ENCODE results near the gene TSGA10IP.

The TSGA10IP gene

DNA sequence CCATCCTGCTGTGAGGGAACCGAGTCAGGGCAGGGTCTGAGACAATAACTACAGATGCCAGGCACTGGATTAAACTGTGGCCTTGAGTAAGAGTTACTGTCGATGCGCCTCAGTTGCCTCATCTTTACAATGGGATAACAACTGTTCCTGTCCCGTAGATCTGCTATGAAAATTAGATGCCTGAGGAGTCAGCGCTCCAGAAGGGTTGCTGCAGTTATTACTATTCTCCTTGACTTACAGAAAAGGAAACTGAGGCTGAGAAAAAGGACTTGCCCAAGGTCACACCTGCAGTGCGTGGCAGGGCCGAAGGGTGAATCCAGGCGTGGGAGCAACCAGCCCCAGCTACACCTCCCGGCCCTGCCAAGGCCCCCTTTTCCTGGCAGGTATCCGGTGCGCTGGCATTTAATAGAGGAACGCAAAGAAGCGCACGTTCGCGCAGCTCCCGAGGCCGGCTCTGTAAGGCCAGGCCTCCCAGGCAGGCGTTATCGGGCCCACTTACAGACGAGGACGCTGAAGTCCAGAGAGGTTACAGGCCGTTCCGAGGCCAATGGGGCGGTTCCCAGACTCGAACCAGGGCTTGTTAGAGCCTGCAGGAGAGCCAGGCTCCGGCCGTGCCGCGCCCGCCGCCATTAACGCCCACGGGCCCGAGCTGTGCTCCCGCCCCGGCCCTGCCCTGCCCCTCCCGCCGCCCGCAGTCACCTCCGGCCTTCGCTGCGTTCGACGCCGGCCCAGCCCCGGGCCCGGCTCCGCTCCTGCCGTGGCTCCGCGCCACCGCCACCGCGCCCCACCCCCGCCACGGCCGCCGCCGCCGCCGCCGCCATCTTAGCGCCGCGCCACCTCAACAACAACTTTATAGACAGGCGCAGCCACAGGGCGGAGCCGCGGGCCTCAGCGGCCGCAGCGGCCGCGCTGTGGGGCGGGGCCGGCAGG lies 26.8 kb upstream of the TSGA10IP start, which contains the start of gene C11orf68:
TSS of gene C11orf68 (minus strand) at position 852 of the 930 bp plus-strand sequence. CDS start at position 821, 31 bp downstream.
- peak in 1 of 6 experiments; percentile 43 for DNase-seq

DNA sequence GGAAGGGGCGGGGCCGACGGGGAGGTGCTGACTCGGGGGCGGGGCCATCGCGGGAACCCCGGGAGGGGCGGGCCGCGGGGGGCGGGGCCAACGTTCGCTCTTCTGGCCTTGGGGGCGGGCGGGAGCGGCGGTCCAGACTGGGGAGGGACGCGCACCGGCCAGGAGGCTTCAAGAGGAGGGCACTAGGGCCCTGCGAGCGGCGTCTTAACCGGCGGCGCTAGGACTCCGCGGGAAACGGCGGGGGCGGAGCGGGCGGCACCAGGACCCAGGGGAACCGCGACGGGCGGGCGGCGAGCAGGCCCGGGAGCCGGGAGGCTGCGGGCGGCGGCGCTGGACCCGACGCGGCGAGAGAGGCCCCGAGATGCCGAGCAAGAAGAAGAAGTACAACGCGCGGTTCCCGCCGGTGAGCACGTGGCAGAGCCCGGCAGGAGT lies 26.1 kb upstream of the TSGA10IP start, which contains the start of gene DRAP1:
TSS of gene DRAP1 (plus strand) at position 286 of the 432 bp plus-strand sequence. CDS start at position 362, 76 bp downstream.
- peak; percentile 96 to 99 (median 97) for DNase-seq

- DNase-seq = peak in 3 of 6 experiments; percentile 54 to 73 (median 70)
Measured at GRCh38 chr11:65919573-65920371, 25.5 kb upstream of the TSGA10IP start.

DNA sequence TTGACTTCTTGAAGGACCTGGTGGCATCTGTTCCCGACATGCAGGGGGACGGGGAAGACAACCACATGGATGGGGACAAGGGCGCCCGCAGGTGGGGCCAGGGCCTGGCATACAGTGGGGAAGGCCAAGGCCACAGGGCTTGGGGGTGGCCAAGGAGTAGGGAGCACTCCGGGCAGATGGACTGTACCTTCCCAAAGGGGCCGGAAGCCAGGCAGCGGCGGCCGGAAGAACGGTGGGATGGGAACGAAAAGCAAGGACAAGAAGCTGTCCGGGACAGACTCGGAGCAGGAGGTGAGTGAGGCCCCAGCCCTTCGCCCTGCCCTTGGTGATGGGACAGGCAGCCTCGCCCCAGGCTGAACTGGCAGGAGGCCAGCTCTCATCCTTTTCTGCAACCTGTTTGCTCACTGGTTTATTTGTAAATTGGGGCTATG lies 24.9 kb upstream of the TSGA10IP start:
- DNase-seq = no peak

GRCh38 chr11:65921033-65921555 lies 24.2 kb upstream of the TSGA10IP start:
- no peak for DNase-seq

DNA sequence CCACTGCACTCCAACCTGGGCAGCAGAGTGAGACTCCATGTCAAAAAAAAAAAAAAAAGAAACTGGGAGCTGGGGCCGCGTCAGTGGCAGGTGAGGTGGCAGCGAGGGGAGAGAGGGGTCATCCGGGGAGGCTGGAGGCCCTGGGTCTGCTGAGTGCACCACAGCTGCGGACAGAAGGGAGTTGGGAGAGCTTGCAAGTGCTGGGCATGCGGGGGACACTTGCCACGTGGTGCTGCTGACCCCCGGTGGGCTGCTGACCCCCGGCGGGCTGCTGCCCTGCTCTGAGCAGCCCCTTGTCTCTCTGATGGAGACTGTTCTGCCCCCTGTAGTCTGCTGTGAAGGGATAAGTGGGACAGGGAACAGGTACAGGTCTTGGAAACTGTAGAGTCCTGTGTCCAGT lies 23.4 kb upstream of the TSGA10IP start:
- no peak for DNase-seq

DNA sequence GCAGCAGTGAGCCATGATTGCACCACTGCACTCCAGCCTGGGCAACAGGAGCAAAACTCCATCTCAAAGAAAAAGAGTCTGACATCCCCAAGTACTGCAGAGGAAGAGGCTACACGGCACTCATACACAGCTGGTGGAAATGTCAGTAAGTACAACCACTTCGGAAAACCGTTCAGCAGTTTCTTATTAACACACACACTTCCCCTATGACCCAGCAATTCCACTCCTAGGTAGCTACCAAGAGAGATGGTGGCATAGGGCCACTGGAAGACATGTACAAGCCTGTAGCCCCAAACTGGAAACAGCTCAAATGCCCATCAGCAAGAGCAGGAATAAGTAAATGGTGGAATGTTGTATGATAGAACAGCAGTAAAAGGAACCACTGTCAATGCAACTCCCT lies 22.7 kb upstream of the TSGA10IP start:
- DNase-seq = no peak

GRCh38 chr11:65925397-65925796 lies 19.9 kb upstream of the TSGA10IP start:
- no peak for DNase-seq

DNA sequence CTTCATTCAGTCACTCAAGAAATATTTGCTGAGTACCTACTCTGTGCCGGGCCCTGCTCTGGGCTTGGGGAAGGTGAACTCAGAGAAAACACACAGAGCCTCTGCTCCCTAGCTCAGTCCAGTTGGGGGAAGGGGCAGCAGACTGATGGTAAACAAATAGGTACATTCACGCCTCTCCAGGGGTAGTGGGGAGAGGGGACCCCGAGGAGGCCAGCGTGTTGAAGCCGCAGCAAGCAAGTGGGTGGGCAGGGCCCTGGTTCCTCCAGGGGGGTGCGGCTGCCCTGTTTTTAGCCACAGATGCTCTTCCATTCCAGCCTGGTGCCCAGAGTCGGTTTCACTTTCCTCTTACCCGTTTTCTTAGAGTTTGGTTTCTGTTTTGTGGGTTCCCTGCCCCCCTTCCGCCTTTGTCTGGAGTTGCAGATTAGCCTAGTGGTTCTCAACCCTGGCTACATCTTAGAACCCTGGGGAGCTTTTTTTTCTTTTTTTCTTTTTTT lies 17.3 kb upstream of the TSGA10IP start:
- peak; percentile 52 to 81 (median 76) for DNase-seq

GRCh38 chr11:65928667-65929066 lies 16.6 kb upstream of the TSGA10IP start:
- no peak for DNase-seq

GRCh38 chr11:65931773-65932557 lies 13.3 kb upstream of the TSGA10IP start:
- no peak for DNase-seq

GRCh38 chr11:65932558-65932919 lies 12.7 kb upstream of the TSGA10IP start:
- DNase-seq = peak in 1 of 6 experiments; percentile 5

GRCh38 chr11:65934014-65934413 lies 11.3 kb upstream of the TSGA10IP start:
- no peak for DNase-seq

DNA sequence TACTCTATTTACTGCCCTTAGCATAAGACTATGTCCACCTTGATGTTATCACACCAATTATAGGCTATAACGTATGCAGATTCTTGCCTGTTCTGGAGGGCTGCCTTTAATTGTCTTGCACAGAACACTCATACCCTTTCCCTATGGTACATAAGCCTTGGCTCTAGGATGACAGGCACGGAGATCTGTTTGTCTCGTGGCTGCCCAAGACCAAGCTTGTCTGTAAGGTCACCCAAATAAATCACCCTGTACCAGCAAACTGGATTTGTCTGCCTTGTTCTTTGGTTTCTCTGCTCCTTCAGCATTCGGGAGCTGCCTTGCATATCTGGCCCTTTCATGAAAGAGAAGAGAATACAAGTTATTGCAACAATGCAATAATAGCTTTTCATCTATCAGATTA lies 7.5 kb upstream of the TSGA10IP start:
- no peak for DNase-seq

- DNase-seq = no peak
Measured at GRCh38 chr11:65941720-65942310, 3.5 kb upstream of the TSGA10IP start.

DNA sequence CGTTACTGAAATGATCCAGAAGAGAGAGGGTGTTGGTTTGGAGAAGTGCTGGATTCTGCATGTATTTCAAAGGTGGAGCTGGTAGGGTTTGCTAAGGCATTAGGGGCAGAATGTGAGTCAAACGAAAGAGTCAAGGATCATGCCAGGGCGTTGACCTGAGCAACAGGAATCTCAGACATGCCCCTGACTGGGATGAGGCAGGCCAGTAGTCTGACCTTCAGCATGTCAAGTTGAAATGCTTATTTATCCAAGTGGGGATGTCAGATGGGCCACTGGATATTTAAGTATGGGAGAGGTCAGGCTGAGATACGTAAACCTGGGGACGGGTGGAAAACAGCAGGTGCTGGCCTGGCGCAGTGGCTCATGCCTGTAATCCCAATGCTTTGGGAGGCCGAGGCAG lies 2.7 kb upstream of the TSGA10IP start:
- DNase-seq = no peak

DNA sequence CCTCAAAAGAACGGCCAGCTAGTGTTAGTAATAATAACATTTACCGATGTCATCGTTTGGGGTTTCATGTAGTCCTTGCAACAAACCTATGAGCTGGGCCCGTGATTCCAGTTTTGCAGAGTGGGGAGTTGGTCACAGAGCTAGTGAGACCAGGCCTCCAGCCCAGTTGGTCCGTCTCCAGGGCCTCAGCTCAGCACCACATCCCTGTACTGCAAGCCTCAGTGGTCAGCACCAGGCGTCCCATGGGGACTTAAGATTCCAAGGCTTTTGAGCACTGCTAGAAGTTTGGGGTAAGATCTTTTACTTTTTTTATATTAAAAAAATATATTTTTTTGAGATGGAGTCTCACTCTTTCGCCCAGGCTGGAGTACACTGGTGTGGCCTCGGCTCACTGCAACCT lies 1.1 kb upstream of the TSGA10IP start:
- DNase-seq = no peak

GRCh38 chr11:65944767-65945166 lies 513 bp upstream of the TSGA10IP start:
- DNase-seq = no peak

DNA sequence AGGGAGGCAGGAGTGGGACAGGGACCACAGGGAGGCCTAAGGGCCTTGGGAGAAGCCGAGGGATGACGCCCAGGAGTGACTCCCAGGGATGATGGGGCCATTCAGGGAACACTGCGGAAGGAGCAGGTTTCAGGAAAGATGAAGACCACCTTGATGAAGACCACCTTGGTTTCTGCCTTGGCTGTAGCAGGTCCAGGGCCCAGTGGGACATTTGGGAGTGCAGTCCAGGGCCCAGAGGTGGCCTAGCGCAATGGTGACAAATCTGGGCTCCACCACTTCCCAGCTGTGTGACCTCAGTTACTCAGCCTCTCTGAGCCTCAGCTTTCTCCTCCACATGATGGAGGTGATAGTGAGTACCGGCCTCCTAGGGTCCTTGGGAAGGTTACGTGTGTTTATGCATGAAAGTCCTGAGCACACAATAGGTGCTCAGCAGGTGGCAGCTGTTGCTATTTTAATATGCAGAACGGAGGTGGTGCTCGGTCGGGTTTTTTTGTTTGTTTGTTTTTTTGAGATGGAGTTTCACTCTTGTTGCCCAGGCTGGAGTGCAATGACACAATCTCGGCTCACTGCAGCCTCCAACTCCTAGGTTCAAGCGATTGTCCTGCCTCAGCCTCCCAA lies 770 bp downstream of the TSGA10IP start:
- no peak for DNase-seq

GRCh38 chr11:65946655-65947054 lies 1.4 kb downstream of the TSGA10IP start:
- DNase-seq = no peak

DNA sequence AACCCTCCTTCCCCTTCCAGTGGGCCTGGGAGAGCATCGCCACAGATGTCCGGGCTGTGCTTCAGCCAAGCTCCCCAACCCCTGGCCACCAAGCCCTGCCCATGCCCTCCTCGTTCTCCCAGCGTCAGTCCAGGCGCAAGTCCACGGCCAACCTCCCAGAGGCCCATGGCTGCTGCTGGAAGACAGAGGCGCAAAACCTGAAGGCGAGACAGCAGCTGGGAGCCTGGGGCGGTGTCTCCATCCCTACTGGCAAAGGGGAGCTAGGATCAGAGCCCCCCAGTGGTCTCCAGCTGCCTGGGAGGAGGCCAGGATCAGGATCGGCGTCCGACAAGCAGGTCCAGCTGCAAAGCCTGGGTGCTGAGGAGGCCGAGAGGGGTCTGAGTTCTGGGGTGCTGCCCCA lies 1.9 kb downstream of the TSGA10IP start:
- no peak for DNase-seq
